Measurements from ENCODE around the gene C1orf198.

Gene C1orf198

GRCh38 chr1:230891413-230891812 is 23.1 kb upstream of the C1orf198 start:
- DNase-seq, result no peak

GRCh38 chr1:230884646-230885045 is 16.3 kb upstream of the C1orf198 start:
- DNase-seq, result no peak

GRCh38 chr1:230883967-230884366 is 15.6 kb upstream of the C1orf198 start:
- DNase-seq, result no peak

GRCh38 chr1:230879778-230880177 is 11.5 kb upstream of the C1orf198 start:
- no peak for DNase-seq

DNA sequence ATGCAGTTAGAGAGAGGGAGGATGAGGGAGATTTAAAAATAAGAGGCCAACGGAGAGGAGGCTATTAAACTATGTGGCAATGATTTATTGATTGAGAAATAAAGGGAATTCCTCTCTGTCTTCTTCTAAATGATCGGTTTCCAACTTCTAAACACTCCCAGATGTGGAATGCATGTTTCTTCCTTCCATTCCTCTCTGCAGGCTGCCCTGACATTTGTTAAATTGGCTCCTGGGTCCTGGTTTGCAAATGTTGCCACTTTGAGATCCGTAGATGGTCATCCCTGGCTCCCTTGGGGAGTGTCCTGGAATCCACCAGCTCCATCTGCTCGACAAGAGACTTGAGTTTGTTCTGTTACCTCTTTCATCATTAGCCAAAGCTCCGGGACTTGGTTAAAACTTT is 10.3 kb upstream of the C1orf198 start:
- no peak for DNase-seq

DNA sequence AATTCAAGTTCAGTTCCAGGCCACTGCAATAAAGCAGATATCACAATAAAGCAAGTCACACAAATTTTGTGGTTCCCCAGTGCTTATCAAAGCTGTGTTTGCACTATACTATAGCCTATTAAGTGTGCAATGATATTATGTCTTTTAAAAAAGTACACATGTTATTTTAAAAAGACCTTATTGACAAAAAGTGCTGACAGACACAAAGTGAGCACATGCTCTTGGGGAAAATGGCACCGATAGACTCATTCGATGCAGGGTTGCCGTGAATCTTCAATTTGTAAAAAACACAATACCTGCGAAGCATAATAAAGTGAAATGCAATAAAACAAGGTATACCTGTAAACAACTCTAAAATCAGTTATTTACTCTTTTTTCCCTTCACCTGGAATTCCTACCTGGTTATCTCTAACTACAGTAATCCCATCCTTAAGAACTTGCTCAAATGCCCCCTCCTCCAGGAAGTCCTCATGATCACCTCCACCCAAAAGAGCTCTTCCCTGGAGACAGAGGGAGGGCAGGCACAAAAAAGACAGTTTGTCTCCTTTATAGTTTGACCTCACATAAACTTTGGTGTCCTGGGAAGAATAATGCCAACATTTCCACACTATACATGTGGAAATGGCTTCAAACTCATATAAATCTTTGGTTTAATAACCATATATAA is 9.7 kb upstream of the C1orf198 start:
- no peak for DNase-seq

DNA sequence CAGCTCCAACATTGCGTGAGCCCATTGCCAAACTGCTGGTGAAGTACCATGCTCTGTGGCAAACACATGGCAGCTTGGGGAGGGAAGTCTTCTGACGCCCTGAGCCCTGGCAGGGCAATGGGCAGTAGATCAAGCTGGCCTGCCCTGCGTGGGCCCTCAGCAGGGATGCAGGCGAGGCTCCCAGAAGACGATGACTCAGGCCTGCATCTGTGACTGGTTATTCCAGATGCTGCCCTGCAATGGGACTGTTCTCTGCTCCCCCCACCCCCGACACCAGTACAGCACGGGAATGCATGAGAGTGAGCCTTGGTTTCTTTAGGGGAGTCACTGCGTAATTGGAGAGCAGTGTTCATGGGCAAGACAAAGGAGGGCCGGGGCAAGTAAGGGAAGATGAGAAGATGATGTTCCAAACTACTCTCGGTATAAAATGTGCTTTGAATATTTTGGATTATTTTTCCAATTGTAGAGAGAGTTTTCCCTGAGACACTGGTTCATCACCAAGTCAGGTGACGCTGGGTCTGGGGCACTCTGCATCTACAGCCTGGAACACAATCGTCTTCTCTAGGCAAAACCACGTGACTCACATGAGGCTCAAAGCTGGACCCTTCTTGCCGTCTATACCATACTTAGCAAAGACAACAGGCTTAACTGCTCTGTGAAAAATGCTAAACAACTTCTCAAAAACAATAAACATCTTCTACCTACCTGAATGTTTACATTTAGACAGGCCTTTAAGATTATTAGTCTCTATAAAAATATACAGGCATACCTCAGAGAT is 9.0 kb upstream of the C1orf198 start:
- no peak for DNase-seq

- no peak for DNase-seq
Measured at GRCh38 chr1:230876660-230877059, 8.3 kb upstream of the C1orf198 start.

DNA sequence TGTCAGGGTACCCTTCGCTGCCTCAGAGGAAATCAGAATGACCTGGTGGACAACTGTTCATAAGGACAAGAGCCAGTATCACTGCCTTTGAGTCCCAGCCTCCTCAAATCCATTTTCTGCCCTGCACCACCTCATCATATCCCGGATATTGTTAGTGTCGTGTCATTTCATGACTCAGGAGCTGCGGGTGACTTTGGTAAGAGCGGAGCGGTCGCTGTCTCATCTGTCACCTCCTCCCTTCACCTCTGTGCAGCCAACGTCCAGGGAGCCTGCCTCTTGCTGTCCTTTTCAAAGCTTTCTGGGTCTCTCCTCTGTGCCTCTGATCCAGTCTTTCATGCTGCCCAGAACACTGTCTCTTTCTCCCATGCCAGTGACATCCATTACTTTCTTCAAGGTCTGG is 7.0 kb upstream of the C1orf198 start:
- DNase-seq, result no peak

GRCh38 chr1:230870916-230871315 is 2.6 kb upstream of the C1orf198 start:
- no peak for DNase-seq

GRCh38 chr1:230869500-230869899 is 1.2 kb upstream of the C1orf198 start:
- no peak for DNase-seq

DNA sequence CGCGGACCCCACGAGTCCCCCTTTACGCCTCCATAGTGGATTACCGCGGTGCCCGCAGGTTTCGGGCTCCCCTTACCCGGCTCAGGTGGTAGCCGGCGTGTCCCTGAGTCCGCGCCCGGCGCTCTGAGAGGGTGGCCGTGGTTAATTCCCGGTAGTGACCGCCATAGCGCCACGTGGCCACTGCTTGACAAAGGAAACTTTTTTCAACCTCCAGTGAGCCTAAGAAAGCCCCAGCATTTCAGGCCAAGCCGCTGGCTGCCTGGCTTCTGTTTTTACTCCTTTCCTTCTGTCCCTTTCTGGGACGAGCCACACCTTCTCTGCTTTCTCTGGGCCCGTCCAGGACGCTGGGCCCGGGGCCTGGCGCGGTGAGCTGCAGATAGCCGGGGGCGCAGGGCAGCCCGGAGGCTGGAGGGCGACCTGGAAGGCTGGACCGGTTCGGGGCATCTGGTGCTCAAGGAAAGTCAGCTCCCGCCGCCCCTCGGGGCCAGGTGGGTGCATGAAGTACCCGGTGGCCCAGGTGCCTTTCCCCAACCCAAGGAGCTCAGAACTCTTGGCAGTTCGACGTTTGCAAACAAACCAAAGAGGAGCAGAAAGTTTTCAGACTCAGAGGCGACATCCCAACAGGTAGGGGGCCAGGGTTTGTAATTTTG is 540 bp upstream of the C1orf198 start:
- DNase-seq, result no peak

GRCh38 chr1:230867101-230867902 is 1.0 kb downstream of the C1orf198 start:
- DNase-seq, result no peak

DNA sequence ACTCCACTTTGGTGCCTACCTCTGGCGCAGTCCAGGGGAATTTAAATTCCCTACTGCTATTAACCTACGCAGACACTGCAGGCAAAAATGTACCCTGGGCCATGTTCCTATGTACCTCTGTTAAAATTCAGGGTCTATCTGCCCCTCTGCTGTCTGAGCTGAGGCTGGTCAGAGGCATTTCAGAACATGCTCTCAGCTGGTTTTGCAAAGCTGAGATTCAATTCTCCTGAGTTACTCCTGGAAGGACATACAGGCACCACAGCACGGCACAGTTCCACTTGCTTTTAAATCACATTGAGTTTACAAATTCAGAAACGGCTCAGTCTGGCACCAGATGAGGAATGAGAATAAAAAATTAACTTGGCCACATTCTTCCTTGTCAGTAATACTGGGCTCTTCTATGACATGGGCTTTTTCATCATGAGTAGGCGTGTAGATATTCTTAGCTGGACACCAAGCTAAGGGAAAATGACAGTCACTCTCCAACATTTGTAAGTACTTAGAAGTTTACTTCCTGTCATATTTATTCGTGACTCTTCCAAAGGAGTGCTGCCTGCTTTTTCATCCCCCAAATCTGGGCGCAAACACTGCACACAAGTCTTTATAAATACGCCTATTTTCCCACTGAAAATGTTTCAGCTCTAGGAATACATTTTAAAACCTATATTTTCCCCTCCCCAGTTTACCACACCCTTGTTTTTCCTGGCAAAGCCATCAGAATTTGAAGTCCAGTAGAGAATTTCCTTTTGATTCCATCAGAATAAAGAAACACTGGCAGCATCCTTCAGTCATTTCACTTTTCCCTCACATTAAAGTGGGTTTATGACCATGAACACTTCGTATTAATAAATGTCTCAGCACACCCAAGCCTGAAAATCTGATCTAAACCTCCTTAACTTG is 1.9 kb downstream of the C1orf198 start:
- DNase-seq, result peak in 1 of 2 donors; percentile 56

- no peak for DNase-seq
Measured at GRCh38 chr1:230865062-230865817, 3.1 kb downstream of the C1orf198 start.

DNA sequence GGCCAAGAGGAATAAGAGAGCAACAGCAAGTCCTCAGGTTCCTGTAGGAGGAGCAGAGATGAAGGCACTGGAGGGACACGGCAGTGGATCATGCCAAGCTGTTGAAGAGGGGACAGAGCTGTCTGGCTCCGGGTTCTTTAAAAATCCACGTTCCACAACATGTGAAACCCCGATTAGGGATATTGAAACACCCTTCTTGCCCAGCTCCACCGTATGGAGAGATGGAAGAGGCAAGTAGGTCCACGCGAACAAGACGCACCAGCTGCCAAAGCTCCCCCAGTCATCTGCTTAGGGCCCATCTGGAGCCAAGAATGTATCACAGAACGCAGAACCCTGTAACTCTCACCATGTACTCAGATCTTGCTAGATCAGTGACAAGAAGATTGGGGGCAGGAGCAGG is 3.9 kb downstream of the C1orf198 start:
- peak; percentile 46 to 71 for DNase-seq

- DNase-seq, result peak; percentile 31 to 57
Measured at GRCh38 chr1:230863449-230863848, 4.9 kb downstream of the C1orf198 start.

GRCh38 chr1:230861970-230862595 is 6.2 kb downstream of the C1orf198 start:
- DNase-seq, result no peak

DNA sequence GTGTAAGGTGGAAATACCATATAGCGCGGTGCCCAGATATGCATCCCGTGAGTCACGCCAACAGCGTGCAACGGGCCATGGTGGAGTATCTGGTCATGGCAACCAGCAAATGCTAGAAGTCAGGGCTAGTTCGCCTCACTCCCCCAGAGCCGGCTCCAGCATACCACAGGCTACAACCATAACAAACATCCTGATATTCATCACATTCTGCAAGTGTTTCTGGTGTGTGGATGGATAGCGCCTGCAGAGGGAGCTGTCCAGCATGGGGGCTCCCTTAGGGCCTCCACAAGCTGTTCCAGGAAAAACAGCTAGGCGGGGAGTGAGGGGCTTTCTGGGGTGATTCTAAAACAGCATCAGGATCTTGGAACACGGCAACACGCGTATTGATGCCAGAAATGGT is 6.8 kb downstream of the C1orf198 start:
- no peak for DNase-seq

DNA sequence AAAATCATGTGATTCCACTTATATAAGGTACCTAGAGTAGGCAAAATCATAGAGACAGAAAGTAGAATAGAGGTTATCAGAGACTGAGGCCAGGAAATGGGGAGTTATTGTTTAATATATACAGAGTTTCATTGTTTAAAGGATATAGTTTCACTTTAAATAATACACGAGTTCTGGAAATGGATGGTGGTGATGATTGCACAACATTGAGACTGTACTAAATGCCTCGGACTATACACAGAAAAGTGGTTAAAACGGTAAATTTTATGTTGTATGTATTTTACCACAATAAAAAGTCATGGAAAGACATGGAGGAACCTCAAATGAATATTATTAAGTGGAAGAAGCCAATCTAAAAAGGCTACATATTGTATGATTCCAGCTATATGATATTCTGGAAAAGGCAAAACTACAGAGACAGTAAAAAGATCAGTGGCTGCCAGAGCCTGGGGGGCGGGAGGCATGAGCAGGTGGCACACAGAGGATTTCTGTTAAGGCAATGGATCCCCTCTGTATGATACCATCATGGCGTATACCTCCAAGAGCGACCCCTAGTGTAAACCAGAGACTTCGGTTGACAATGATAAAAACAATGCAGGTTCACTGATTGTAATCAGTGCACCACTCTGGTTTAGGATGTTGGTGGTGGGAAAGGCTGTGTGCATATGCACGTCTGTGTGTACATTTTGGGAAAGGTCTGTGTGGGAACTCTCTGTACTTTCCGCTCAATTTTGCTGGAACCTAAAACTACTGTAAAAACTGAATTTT is 7.5 kb downstream of the C1orf198 start:
- no peak for DNase-seq

Measured in hippocampal formation (tissue), 2 donors.